H9 (cell line): ENCODE data around the gene NAA60. TPM values are rescaled to one million over a fixed set of nuclear protein-coding genes. Genes with fewer than 3 reads are reported as not detected.

Source experiments
- DNase-seq: peaks from one replicate; pipeline ENCODE4 v3.0.0-alpha.2; 2017
- H2AFZ ChIP-seq: one replicate; pipeline ENCODE4 v1.6.1; 2013; ENCODE audit warnings: mild to moderate bottlenecking, low read length, control low read depth, moderate library complexity
- H2AK5ac ChIP-seq: 2 replicates; pipeline ENCODE4 v1.6.1; 2013; ENCODE audit warnings: low read length, control low read depth, mixed read lengths; ENCODE audit not compliant: insufficient read length
- H2BK120ac ChIP-seq: one replicate; pipeline ENCODE4 v1.6.1; 2013; ENCODE audit warnings: low read depth, mild to moderate bottlenecking, low read length, control low read depth, inconsistent platforms; ENCODE audit not compliant: poor library complexity, severe bottlenecking
- H2BK12ac ChIP-seq: 2 replicates; pipeline ENCODE4 v1.6.1; 2013; ENCODE audit warnings: low read length, control low read depth, mixed read lengths, low read depth; ENCODE audit not compliant: insufficient read length
- H2BK15ac ChIP-seq: 2 replicates; pipeline ENCODE4 v1.6.1; 2013; ENCODE audit warnings: low read depth, low read length, control low read depth
- H2BK20ac ChIP-seq: one replicate; pipeline ENCODE4 v1.6.1; 2013; ENCODE audit warnings: low read depth, mild to moderate bottlenecking, low read length, control low read depth, inconsistent platforms; ENCODE audit not compliant: poor library complexity, severe bottlenecking
- H2BK5ac ChIP-seq: 2 replicates; pipeline ENCODE4 v1.6.1; 2013; ENCODE audit warnings: low read length, control low read depth, mixed read lengths; ENCODE audit not compliant: insufficient read length
- H3K14ac ChIP-seq: 2 replicates; pipeline ENCODE4 v1.6.1; 2013; ENCODE audit warnings: low read length, control low read depth; ENCODE audit not compliant: insufficient read depth
- H3K18ac ChIP-seq: 2 replicates; pipeline ENCODE4 v1.6.1; 2013; ENCODE audit warnings: low read depth, mild to moderate bottlenecking, mixed read lengths, low read length, control low read depth; ENCODE audit not compliant: insufficient read length
- H3K23ac ChIP-seq: 2 replicates; pipeline ENCODE4 v1.6.1; 2013; ENCODE audit warnings: low read length, control low read depth, mixed read lengths, low read depth; ENCODE audit not compliant: insufficient read length
- H3K23me2 ChIP-seq: 2 replicates; pipeline ENCODE4 v1.6.1; 2013; ENCODE audit warnings: low read depth, mild to moderate bottlenecking, mixed read lengths, low read length, control low read depth; ENCODE audit not compliant: insufficient read length, poor library complexity, severe bottlenecking
- H3K27ac ChIP-seq: 2 replicates; pipeline ENCODE4 v1.5.1; 2013; ENCODE audit warnings: low read length, control low read depth, mixed read lengths, low read depth; ENCODE audit not compliant: insufficient read length
- H3K27me3 ChIP-seq: 2 replicates; pipeline ENCODE4 v1.6.1; 2013; ENCODE audit warnings: low read length, control low read depth, inconsistent platforms; ENCODE audit not compliant: insufficient read depth
- H3K4ac ChIP-seq: 2 replicates; pipeline ENCODE4 v1.6.1; 2013; ENCODE audit warnings: low read depth, mild to moderate bottlenecking, control low read depth, inconsistent platforms, low read length, moderate library complexity
- H3K4me1 ChIP-seq: 2 replicates; pipeline ENCODE4 v1.6.1; 2013; ENCODE audit warnings: low read length, control low read depth, inconsistent platforms; ENCODE audit not compliant: insufficient read depth
- H3K4me2 ChIP-seq: 2 replicates; pipeline ENCODE4 v1.6.1; 2013; ENCODE audit warnings: low read length, control low read depth, mixed read lengths; ENCODE audit not compliant: insufficient read length, insufficient read depth
- H3K56ac ChIP-seq: 2 replicates; pipeline ENCODE4 v1.6.1; 2013; ENCODE audit warnings: low read depth, mild to moderate bottlenecking, mixed read lengths, low read length, control low read depth; ENCODE audit not compliant: insufficient read length
- H3K79me1 ChIP-seq: 2 replicates; pipeline ENCODE4 v1.6.1; 2013; ENCODE audit warnings: low read depth, mild to moderate bottlenecking, moderate library complexity, low read length, control low read depth, inconsistent platforms; ENCODE audit not compliant: insufficient read depth, poor library complexity, severe bottlenecking
- H3K79me2 ChIP-seq: 2 replicates; pipeline ENCODE4 v1.6.1; 2013; ENCODE audit warnings: low read length, control low read depth, inconsistent platforms; ENCODE audit not compliant: insufficient read depth
- H3K9ac ChIP-seq: 2 replicates; pipeline ENCODE4 v1.6.1; 2013; ENCODE audit warnings: low read length, control low read depth, mixed read lengths; ENCODE audit not compliant: insufficient read length; ENCODE audit errors: extremely low read depth
- H3K9me3 ChIP-seq: one replicate; pipeline ENCODE4 v1.6.1; 2013; ENCODE audit warnings: low read depth, low read length, inconsistent platforms; ENCODE audit not compliant: control insufficient read depth
- H3T11ph ChIP-seq: one replicate; pipeline ENCODE4 v1.6.1; 2013; ENCODE audit warnings: mild to moderate bottlenecking, low read length, control low read depth, inconsistent platforms
- H4K20me1 ChIP-seq: one replicate; pipeline ENCODE4 v1.6.1; 2013; ENCODE audit not compliant: control insufficient read depth, insufficient read length, insufficient read depth
- H4K5ac ChIP-seq: 2 replicates; pipeline ENCODE4 v1.6.1; 2013; ENCODE audit warnings: low read depth, mild to moderate bottlenecking, mixed read lengths, low read length, control low read depth; ENCODE audit not compliant: insufficient read length
- H4K8ac ChIP-seq: replicated peaks from 2 replicates; pipeline ENCODE4 v1.6.1; 2013; ENCODE audit warnings: low read length, control low read depth, mixed read lengths, low read depth; ENCODE audit not compliant: insufficient read length
- H4K91ac ChIP-seq: 2 replicates; pipeline ENCODE4 v1.6.1; 2013; ENCODE audit warnings: low read depth, mild to moderate bottlenecking, moderate library complexity, mixed read lengths, low read length, control low read depth; ENCODE audit not compliant: insufficient read length
- H3K27ac Mint-ChIP-seq, 3 experiments: 2 replicates in 2 of 3; 3 replicates in 1 of 3; pipeline ENCODE4 v1.8.0; 2020 to 2021; ENCODE audit warnings: mixed read lengths in 3 of 3, mild to moderate bottlenecking in 1 of 3, moderate library complexity in 1 of 3
- H3K27me3 Mint-ChIP-seq: 2 replicates; pipeline ENCODE4 v1.8.0; 2021; ENCODE audit warnings: low read depth, mild to moderate bottlenecking, moderate library complexity, mixed read lengths
- H3K36me3 Mint-ChIP-seq, 3 experiments: 2 replicates in 2 of 3; 3 replicates in 1 of 3; pipeline ENCODE4 v1.8.0; 2020 to 2021; ENCODE audit warnings: low read depth in 3 of 3, mixed read lengths in 3 of 3; ENCODE audit not compliant: insufficient read depth in 1 of 3
- H3K4me1 Mint-ChIP-seq, 2 experiments: 2 replicates each; pipeline ENCODE4 v1.8.0; 2020; ENCODE audit warnings: mixed read lengths in 2 of 2
- H3K4me3 Mint-ChIP-seq, 2 experiments: 2 replicates in 1 of 2; 3 replicates in 1 of 2; pipeline ENCODE4 v1.8.0; 2020 to 2021; ENCODE audit warnings: mild to moderate bottlenecking in 2 of 2, mixed read lengths in 2 of 2, moderate library complexity in 1 of 2
- H3K9me3 Mint-ChIP-seq, 2 experiments: 2 replicates in 1 of 2; 3 replicates in 1 of 2; pipeline ENCODE4 v1.8.0; 2020; ENCODE audit warnings: mild to moderate bottlenecking in 2 of 2, mixed read lengths in 2 of 2, moderate library complexity in 1 of 2
- CTCF ChIP-seq: fragments of 200-600 bp; sonication (generic); conservative IDR thresholded peaks from 3 replicates; pipeline ENCODE4 v1.8.0; 2021; ENCODE audit warnings: antibody characterized with exemption, mild to moderate bottlenecking
- WGBS: extraction: QIAGEN DNeasy Blood & Tissue Kit; methylation state at CpG from one replicate; pipeline ENCODE4 v1.1.7; 2013; ENCODE audit warnings: missing lambda C conversion rate, low lambda C conversion rate, mixed read lengths; ENCODE audit not compliant: insufficient read length; ENCODE audit errors: extremely low coverage; 5-methylcytosine and 5-hydroxymethylcytosine counted together
- total RNA-seq: library from RNA; stranded (reverse); gene quantifications from 2 replicates; pipeline ENCODE4 v1.2.1, GENCODE V29; 2021

The NAA60 gene
- total RNA-seq, 1 experiment from 2014 or later, result 49.3 TPM

GRCh38 chr16:3534126-3534525, 90.6 kb downstream of the NAA60 start:
- Histone ChIP-seq H3K18ac (no peak overlapping the region), H2BK15ac (no peak overlapping the region), H2BK5ac (no peak overlapping the region), H3K23me2 (no peaks in the 10 kb centered on the region), H3K9me3 (no peaks in the 10 kb centered on the region), H3K9ac (no peak overlapping the region), H2AK5ac (no peak overlapping the region), H4K5ac (no peak overlapping the region), H3K27ac (no peak overlapping the region), H3K4me1 (no peaks in the 10 kb centered on the region), H3K14ac (no peak overlapping the region; the same call in 1 of the 2 replicates), H3K56ac (no peak overlapping the region), H4K8ac (no peak overlapping the region), H3K79me1 (no peaks in the 10 kb centered on the region), H3K79me2 (no peaks in the 10 kb centered on the region), H4K20me1 (no peaks in the 10 kb centered on the region), H3T11ph (no peak overlapping the region), H3K4ac (no peak overlapping the region), H2AFZ (no peak overlapping the region), H2BK12ac (no peak overlapping the region), H3K23ac (no peak overlapping the region), H3K27me3 (no peaks in the 10 kb centered on the region), H2BK20ac (no peak overlapping the region), H2BK120ac (no peak overlapping the region), H3K4me2 (no peak overlapping the region), H4K91ac (no peak overlapping the region)
- Mint-ChIP-seq H3K4me1 (no peaks in the 10 kb centered on the region), H3K36me3 (peaks cover 22 to 35% (median 29%) of the 10 kb centered on the region in 3 experiments), H3K4me3 (no peak overlapping the region), H3K27me3 (no peaks in the 10 kb centered on the region), H3K9me3 (peaks cover under 1 to 1% of the 10 kb centered on the region in 2 experiments; a peak in 3 of 5 replicates), H3K27ac (peak overlapping the region in 2 of 3 experiments; percentile 18 to 32; a peak in 3 of 7 replicates)
- TF ChIP-seq CTCF, result no peak
- no peak for DNase-seq
- WGBS, result no CpG with 5 or more reads among the region's 10 CpGs
